ENCODE data around the gene EDN2. TPM values are rescaled to one million over a fixed set of nuclear protein-coding genes. Genes with fewer than 3 reads are reported as not detected.

Gene EDN2
- total and polyA plus RNA-seq, 2 experiments from 2014 or later: not detected

DNA sequence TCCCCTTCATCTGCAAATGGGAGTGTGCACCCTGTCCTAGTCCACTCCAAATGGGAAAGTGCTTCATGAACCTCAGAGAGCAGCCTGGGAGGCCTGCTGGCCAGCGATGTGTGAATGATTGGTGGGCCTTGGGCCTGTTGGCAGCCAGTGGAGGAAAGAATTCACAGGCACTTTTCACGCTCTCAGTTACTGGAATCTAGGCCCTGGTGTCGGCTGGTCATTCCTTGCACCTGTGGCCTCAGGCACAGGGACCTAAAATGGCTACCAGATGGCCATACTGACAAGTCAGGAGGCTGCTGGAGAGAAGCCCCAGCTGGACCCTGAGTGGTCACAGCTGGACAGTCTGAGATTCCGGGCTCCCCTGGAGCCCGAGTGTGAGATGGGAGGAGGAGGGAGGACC is 18.4 kb upstream of the EDN2 start:
- Histone ChIP-seq H3K36me3 (ENCODE audit: low read depth) (no peaks in the 10 kb centered on the region), H3K9me3 (ENCODE audit: low read depth) (no peaks in the 10 kb centered on the region), H3K27ac (no peak overlapping the region), H3K4me1 (ENCODE audit: insufficient read depth) (peaks cover 11% of the 10 kb centered on the region; the same call in 1 of the 2 replicates), H3K27me3 (replicated peaks; ENCODE audit: insufficient read depth) (no peaks in the 10 kb centered on the region), H3K79me2 (ENCODE audit: insufficient read depth) (no peaks in the 10 kb centered on the region), H3F3A (ENCODE audit: insufficient read depth) (peaks cover 11% of the 10 kb centered on the region; the same call in 1 of the 2 replicates), H3K4me2 (ENCODE audit: unreplicated experiment) (no peak overlapping the region), H2AFZ (no peak overlapping the region), H3K9ac (no peak overlapping the region), H4K20me1 (ENCODE audit: insufficient read depth) (no peaks in the 10 kb centered on the region), H3K9me2 (ENCODE audit: insufficient read depth) (no peaks in the 10 kb centered on the region), H3K4me3 (no peak overlapping the region)
- in situ Hi-C loops (cut with MboI): no loop called here
- 78 to 86% methylated on average over 5 of the region's 5 CpGs for WGBS, 2 experiments (ENCODE audit: low coverage in 1 of 2, low lambda C conversion rate in 2 of 2, missing lambda C conversion rate in 2 of 2)
- no peak for DNase-seq
- TF ChIP-seq EZH2 (IDR thresholded peaks at IDR 0.05; ENCODE audit: insufficient read depth, poor library complexity, severe bottlenecking) (no peak), EZH2phosphoT487 (IDR thresholded peaks at IDR 0.05; ENCODE audit: insufficient read depth, low read depth) (no peak)

DNA sequence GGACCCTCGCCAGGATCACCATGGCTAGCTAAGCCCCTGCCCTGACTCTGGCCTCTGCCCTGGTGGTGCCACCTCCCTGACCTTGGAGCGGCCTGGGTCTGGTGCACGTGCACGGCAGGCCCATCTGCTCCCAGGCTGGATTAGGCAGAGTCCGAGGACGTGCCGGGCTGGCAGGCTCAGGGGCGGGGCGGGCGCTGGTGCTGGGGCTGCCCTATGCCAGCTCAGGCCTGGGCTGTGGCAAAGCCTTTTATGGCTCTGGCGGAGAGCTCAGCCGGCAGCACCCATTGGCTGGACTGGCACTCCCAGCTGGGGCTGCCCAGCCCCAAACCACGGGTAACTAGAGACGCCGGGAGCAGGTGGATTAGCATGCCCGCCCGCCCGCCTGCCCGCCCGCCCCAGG is 17.1 kb upstream of the EDN2 start:
- no peaks in the 10 kb centered on the region for H4K20me1 ChIP-seq (ENCODE audit: insufficient read depth)
- H3K9me3 ChIP-seq (ENCODE audit: low read depth): no peaks in the 10 kb centered on the region
- TF ChIP-seq EZH2 (IDR thresholded peaks at IDR 0.05; ENCODE audit: insufficient read depth, poor library complexity, severe bottlenecking): no peak
- no peak overlapping the region for H3K4me2 ChIP-seq (ENCODE audit: unreplicated experiment)
- peaks cover 12% of the 10 kb centered on the region; the same call in 1 of the 2 replicates for H3K4me1 ChIP-seq (ENCODE audit: insufficient read depth)
- no peak overlapping the region for H2AFZ ChIP-seq
- no peak overlapping the region for H3K27ac ChIP-seq
- H3K9me2 ChIP-seq (ENCODE audit: insufficient read depth): no peaks in the 10 kb centered on the region
- DNase-seq: no peak
- no peak overlapping the region for H3K4me3 ChIP-seq
- peaks cover 11% of the 10 kb centered on the region; the same call in 1 of the 2 replicates for H3F3A ChIP-seq (ENCODE audit: insufficient read depth)
- H3K27me3 ChIP-seq (replicated peaks; ENCODE audit: insufficient read depth): no peaks in the 10 kb centered on the region
- no peaks in the 10 kb centered on the region for H3K79me2 ChIP-seq (ENCODE audit: insufficient read depth)
- WGBS, 2 experiments (ENCODE audit: low coverage in 1 of 2, low lambda C conversion rate in 2 of 2, missing lambda C conversion rate in 2 of 2): 95% methylated on average over 14 to 16 of the region's 20 CpGs
- in situ Hi-C loops (cut with MboI): no loop called here
- H3K9ac ChIP-seq: no peak overlapping the region
- H3K36me3 ChIP-seq (ENCODE audit: low read depth): no peaks in the 10 kb centered on the region

DNA sequence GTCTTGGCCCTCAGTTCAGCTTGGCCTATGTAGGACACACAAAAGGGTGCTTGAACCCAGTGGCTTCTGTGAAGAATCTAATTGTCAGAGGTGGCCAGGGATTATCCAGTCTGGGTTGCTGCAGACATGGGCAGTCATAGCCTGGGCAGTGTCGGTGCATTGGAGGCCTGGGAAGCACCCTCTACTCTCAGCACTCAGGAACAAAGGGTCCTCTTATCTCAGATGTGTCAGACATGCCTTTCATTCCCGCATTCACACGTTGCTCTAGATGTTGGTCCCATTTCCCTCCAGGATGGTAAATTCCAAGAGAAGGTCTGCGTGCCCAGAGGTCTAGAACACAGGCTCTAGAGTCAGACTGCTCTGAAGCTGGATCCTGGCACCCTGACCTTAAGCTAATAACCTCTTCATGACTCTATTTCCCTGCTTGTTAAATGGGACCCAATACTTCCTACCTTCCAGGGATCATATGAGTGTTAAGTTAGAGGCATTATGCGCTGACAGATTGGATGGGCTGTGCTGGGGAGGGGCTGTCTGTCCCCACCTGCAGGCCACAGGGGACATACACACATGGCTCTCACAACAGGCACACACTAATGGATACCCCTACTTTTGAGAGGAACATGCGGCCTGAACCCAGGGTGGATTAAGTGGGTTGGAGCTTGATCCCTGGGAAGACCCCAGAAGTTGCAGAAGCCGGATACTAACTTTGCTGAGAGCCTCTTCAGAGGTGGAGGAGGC is 16.5 kb upstream of the EDN2 start:
- Histone ChIP-seq H3K9ac (no peak overlapping the region), H3F3A (ENCODE audit: insufficient read depth) (peaks cover 11% of the 10 kb centered on the region; the same call in 1 of the 2 replicates), H3K4me1 (ENCODE audit: insufficient read depth) (peaks cover 16% of the 10 kb centered on the region; the same call in 1 of the 2 replicates), H3K9me3 (ENCODE audit: low read depth) (no peaks in the 10 kb centered on the region), H3K4me2 (ENCODE audit: unreplicated experiment) (no peak overlapping the region), H3K36me3 (ENCODE audit: low read depth) (no peaks in the 10 kb centered on the region), H4K20me1 (ENCODE audit: insufficient read depth) (no peaks in the 10 kb centered on the region), H3K27me3 (replicated peaks; ENCODE audit: insufficient read depth) (no peaks in the 10 kb centered on the region), H3K27ac (no peak overlapping the region), H3K9me2 (ENCODE audit: insufficient read depth) (no peaks in the 10 kb centered on the region), H3K79me2 (ENCODE audit: insufficient read depth) (no peaks in the 10 kb centered on the region), H3K4me3 (no peak overlapping the region), H2AFZ (no peak overlapping the region)
- no peak for TF ChIP-seq EZH2phosphoT487 (IDR thresholded peaks at IDR 0.05; ENCODE audit: insufficient read depth, low read depth)
- no peak for TF ChIP-seq EZH2 (IDR thresholded peaks at IDR 0.05; ENCODE audit: insufficient read depth, poor library complexity, severe bottlenecking)
- no peak for DNase-seq
- in situ Hi-C loops (cut with MboI): no loop called here
- 98% methylated on average over 7 of the region's 7 CpGs for WGBS, 2 experiments (ENCODE audit: low coverage in 1 of 2, low lambda C conversion rate in 2 of 2, missing lambda C conversion rate in 2 of 2)

DNA sequence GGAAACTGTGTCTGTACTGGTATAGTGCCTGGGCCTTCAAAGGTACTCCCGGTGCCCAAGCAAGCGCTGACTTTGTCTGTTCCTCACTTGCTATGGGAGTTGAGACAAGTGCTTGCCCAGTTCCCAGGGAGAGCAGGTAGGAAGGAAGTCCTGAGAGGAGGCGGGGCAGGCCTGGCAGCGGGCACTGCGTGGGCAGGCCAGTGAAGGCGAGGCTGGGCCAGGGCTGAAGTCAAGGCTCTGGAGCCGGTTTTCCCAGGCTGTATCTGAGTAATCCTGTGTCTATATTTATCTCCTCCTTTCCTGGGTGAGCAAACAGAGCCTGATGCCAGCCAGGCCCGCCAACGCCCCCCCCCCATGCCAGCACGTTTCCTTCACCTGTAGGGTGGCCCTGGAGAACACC is 15.9 kb upstream of the EDN2 start:
- in situ Hi-C loops (cut with MboI): no loop called here
- no peaks in the 10 kb centered on the region for H3K27me3 ChIP-seq (replicated peaks; ENCODE audit: insufficient read depth)
- H3K79me2 ChIP-seq (ENCODE audit: insufficient read depth): no peaks in the 10 kb centered on the region
- H3K9me3 ChIP-seq (ENCODE audit: low read depth): no peaks in the 10 kb centered on the region
- no peak overlapping the region for H3K4me3 ChIP-seq
- WGBS, 2 experiments (ENCODE audit: low coverage in 1 of 2, low lambda C conversion rate in 2 of 2, missing lambda C conversion rate in 2 of 2): 63 to 70% methylated on average over 8 to 10 of the region's 10 CpGs
- H3K27ac ChIP-seq: no peak overlapping the region
- H3K4me1 ChIP-seq (ENCODE audit: insufficient read depth): peaks cover 19% of the 10 kb centered on the region; the same call in 1 of the 2 replicates
- H3K36me3 ChIP-seq (ENCODE audit: low read depth): no peaks in the 10 kb centered on the region
- no peaks in the 10 kb centered on the region for H3K9me2 ChIP-seq (ENCODE audit: insufficient read depth)
- peak; percentile 74 for DNase-seq
- TF ChIP-seq EZH2phosphoT487 (IDR thresholded peaks at IDR 0.05; ENCODE audit: insufficient read depth, low read depth) (no peak), EZH2 (IDR thresholded peaks at IDR 0.05; ENCODE audit: insufficient read depth, poor library complexity, severe bottlenecking) (no peak)
- H2AFZ ChIP-seq: no peak overlapping the region
- no peaks in the 10 kb centered on the region for H4K20me1 ChIP-seq (ENCODE audit: insufficient read depth)
- peaks cover 11% of the 10 kb centered on the region; the same call in 1 of the 2 replicates for H3F3A ChIP-seq (ENCODE audit: insufficient read depth)
- no peak overlapping the region for H3K9ac ChIP-seq
- H3K4me2 ChIP-seq (ENCODE audit: unreplicated experiment): no peak overlapping the region
